IPS DF 19.7 (cell line): ENCODE results near the gene COA8.
"Not testable (repeated sequence)": the region's sequence is repeated elsewhere in the genome, so short reads cannot be mapped to it uniquely, and the experiment has no call there.

Experiments used
- DNase-seq: peaks from one replicate; pipeline ENCODE4 v3.0.0-alpha.2; 2013; ENCODE audit warnings: low read depth, low spot score

Gene COA8

GRCh38 chr14:103574104-103574503 lies 11.3 kb downstream of the COA8 start:
- DNase-seq, result no peak

- DNase-seq, result no peak
These were observed 12.0 kb downstream of the COA8 start for GRCh38 chr14:103574707-103575285.

DNA sequence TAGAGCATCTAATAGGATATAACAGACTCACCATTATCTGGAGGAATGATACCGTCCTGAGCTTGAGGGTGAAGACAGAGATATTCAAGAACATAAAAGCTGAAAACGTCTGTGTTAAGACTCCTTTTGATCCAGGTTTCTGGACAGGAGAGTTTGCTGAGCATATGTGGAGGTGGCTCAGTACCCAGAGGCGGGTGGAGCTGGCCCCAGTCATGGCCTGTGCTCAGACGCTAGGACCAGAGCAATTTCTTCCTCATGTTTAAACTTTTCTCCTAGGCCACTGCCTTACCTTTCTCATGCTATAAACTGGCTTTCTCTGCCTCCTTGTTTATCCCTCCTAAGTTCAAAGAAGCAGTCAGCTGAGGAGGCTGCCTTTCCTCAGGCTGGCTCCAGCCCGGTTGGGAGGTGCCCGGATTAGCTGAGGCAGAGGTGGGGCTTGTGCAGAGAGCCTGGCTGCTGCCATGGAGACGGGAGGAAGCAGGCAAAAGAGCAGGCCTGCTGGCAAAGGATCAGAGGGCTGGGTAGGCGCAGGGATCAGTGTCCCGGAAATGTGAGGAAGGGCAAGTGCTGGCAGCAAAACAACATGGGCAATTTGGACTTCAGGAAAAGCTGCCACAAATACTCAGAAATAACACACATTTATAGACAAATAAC lies 13.7 kb downstream of the COA8 start:
- DNase-seq, result no peak

DNA sequence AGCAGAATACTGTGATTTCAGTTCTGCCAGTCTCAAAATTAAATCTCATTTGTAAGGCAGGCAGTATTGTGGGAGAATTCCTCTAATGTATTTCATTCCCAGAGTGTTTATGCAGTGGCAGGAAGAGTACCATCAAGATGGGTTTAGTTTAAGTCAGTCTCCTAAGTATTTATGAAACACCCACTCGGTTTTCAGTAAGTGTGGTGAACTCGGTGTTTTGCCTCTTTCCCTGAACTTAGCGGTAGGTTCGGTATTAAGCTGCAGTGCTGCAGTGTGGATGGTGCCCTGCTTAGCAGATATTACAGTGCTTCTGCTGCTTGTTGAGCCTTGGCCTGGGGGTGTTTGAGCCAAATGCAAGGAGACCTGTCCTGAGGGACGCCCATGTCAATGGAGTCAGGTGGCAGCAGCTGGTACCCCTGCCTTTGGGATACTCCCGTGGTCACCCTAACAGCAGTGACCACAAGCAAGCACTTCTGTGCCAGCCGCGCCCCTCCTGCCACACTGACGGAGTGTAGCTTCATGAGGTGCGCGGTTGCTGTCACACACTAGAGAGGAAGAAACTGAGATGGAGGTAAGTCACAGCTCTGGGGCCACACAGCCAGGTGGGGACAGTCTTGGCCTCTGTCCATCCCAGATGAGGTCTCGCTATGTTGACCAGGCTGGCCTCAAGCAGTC lies 15.8 kb downstream of the COA8 start:
- DNase-seq, result no peak

DNA sequence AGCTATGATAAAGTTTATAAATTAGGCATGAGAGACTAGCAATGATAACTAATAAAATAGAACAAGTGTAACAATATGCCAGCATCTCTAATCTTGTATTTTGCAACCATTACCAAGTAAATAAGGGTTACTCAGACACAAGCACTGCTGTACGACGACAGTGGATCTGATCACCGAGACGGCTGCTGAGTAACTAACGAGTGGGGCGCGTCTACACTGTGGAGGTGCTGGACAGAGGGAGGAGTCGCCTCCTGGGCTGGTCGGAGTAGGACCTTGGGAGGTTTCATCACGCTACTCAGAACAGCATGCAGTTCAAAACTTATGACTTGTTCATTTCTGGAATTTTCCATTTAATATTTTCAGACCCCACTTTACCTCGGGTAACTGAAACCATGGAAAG lies 18.4 kb downstream of the COA8 start:
- DNase-seq, result no peak

DNA sequence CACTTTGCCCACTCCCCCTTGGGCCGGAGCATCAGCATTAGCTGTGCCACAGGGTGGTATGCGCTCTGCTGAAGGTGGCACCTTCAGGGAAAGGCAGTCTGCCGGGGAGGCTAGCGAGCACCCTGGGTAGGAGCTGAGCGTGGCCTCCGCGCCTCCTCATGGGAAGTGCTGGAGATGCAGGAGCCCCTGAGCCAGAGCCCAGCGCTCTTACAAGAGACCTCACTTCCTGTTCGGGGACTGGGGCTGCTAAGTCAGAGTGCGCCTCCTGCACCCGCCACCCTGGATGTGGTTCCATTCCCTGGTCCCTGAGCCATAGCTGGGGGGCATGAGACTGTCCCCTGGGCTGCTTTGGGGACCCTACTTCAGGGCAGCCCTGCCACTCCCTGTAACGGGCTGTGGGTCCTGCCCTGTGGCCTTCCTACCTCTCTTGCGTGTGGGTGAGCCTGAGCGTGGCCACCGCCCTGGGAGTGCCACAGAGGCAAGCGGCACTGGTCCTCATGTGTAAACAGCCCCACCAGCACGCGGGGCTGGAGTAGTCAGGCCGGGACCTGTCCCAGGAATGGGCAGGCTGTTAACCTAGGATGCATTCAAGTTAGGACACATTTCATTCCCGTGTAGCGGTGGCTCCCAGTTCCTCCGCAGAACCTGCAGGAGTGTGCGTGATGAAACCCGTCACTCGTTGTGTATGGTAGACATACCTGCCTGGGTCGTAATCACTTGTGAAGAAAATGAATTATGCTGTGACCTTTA lies 19.4 kb downstream of the COA8 start:
- no peak for DNase-seq

DNA sequence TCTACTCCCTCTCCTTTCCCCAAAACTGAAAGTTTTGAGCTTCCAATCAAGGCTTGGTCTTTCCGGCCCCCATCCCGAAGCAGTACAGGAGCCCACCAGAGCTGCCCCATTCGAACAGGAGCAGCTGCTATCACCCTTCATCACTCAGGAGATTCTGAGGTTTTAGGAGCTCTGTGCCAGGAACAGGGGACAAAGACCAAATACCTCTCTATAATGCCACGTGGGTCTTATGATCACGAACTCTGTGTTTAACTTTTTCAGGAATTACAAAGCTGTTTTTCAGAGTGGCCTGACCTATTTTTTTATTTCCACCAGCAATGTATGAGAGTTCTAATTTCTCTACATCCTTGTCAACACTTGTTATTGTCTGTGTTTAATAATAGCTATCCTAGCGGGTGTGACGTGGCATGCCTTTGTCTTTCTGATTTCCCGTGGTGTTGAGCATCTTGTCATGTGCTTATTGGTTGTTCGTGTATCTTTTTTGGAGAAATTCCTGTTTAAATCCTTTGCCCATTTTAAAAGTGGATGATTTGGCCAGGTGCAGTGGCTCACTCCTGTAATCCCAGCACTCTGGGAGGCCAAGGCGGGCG lies 21.7 kb downstream of the COA8 start:
- no peak for DNase-seq

DNA sequence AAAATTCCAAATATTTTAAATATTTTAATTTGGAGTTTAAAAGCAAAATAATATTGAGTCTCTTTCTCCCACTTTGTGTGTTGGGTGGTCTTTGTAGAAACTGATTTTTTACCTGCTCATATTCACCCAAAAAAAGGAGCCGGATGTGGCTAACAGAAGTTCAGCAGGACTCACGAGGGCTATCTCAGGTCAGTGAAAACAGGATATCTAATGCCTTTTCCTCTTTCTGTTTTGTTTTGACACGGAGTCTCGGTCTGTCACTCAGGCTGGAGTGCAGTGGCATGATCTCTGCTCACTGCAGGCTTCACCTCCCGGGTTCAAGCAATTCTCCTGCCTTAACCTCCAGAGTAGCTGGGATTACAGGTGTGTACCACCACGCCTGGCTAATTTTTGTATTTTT lies 30.8 kb downstream of the COA8 start:
- no peak for DNase-seq

GRCh38 chr14:103594265-103594664 lies 31.5 kb downstream of the COA8 start:
- DNase-seq, result no peak

- no peak for DNase-seq
These were observed 35.0 kb downstream of the COA8 start for GRCh38 chr14:103597623-103598377.

GRCh38 chr14:103600503-103600902 lies 37.7 kb downstream of the COA8 start:
- no peak for DNase-seq

DNA sequence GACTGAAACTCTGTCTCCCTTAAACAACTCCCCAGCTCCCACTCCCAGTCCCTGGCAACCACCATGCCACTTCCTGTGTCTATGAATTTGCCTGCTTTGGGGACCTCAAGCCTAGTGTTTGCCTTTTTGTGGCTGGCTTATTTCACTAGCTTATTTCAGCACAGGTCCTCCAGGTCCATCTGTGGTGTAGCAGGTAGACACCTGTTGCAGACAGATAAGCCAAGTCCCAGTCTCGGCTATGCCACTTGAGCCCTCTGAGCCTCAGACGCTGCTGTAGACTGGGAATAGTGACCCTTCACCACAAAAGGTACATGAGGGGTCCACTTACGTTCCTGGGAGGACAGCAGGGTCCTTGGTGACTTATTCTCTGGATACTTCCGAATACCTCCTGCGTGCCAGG lies 41.9 kb downstream of the COA8 start:
- no peak for DNase-seq

DNA sequence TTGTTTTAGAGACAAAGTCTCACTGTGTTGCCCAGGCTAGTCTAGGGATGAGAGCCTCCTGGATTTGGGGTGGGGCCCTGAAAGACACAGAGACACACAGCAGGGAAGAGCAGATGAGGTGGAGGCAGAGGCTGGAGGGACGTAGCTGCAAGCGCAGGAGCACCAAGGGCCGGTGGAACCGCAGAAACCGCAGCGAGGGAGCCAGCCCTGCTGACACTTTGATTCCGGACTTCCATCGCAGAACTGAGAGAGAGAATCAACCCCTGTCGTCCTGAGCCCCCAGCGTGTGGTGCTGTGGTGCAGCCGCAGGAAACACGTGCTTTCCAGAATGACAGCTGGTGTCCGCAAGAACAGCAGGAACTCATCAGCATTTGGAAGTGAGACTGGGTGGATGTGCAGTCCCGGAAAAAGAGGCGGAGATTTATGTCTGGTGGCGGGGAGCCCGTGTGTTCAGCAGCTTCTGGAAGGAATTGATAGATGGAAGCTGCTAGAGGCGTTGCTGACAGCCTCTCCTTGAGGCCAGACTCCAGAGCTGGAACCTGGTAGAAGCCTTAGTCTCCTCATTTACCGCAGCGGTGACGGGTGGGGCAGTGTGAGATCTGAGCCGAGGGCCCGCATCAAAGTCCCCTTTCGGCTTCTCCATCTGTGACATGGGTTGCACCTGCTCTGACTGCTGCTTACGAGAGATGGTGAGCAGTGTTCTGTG lies 44.4 kb downstream of the COA8 start:
- no peak for DNase-seq

GRCh38 chr14:103607822-103608221 lies 45.1 kb downstream of the COA8 start:
- no peak for DNase-seq

- DNase-seq, result not testable (repeated sequence)
These were observed 46.3 kb downstream of the COA8 start for GRCh38 chr14:103609081-103609480.

DNA sequence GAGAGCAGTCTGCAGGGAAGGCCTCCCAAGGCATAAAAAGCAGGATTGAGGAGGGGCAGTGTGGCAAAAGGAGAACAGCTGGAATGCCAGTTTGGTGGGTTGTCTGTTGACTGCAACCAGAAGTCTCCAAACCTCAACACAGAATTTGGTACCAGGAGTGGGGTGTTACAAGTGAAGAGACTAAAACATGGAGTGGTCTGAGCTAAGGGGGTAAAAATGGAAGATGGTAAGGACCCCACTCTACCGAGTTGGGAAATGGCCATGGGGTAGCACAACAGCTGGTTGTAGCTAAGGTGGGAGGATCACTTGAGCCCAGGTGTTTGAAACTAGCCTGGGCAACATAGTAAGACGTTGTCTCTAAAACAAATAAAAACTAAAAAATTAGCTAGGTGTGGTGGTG lies 48.5 kb downstream of the COA8 start:
- no peak for DNase-seq

DNA sequence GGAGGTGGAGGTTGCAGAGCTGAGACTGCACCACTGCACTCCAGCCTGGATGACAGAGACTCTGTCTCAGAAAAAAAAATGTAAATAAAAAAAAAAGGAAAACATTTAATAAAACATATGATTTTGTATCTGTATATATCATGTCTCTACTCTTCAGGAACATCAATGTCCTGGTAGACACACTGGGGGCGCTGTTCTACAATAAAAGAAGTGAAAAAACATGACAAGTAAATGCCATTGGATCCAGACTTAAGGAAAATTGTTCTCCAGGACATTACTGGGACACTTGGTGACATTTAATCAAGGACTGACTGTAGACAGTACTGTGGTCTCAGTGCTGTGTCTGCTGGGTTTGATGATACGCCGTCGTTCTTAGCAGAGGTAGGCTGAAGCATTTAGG lies 50.8 kb downstream of the COA8 start:
- no peak for DNase-seq

- DNase-seq, result no peak
These were observed 54.0 kb downstream of the COA8 start for GRCh38 chr14:103616635-103617300.

- no peak for DNase-seq
These were observed 56.3 kb downstream of the COA8 start for GRCh38 chr14:103619057-103619456.

DNA sequence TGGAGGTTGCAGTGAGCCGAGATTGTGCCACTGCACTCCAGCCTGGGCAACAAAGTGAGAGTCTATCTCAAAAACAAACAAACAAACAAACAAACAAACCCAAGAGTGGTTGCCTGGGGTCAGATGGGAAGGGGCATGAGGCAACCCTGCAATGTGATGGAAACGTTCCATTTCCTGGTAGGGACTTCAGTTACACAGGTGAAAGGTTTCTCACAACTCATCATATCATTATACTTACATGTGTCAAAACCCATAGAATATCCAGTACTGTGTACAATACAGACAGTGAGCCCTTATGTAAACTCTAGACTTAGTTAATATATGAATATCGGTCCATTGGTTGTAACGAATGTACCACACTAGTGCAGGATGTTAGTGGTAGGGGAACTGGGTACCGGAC lies 59.1 kb downstream of the COA8 start:
- DNase-seq, result no peak
